ENCODE data around the gene HTRA1.

HTRA1 gene

GRCh38 chr10:122435212-122435827 is 26.0 kb upstream of the HTRA1 start:
- DNase-seq (ENCODE audit: low read depth), result peak; percentile 19
- TF ChIP-seq, protein P1, sequence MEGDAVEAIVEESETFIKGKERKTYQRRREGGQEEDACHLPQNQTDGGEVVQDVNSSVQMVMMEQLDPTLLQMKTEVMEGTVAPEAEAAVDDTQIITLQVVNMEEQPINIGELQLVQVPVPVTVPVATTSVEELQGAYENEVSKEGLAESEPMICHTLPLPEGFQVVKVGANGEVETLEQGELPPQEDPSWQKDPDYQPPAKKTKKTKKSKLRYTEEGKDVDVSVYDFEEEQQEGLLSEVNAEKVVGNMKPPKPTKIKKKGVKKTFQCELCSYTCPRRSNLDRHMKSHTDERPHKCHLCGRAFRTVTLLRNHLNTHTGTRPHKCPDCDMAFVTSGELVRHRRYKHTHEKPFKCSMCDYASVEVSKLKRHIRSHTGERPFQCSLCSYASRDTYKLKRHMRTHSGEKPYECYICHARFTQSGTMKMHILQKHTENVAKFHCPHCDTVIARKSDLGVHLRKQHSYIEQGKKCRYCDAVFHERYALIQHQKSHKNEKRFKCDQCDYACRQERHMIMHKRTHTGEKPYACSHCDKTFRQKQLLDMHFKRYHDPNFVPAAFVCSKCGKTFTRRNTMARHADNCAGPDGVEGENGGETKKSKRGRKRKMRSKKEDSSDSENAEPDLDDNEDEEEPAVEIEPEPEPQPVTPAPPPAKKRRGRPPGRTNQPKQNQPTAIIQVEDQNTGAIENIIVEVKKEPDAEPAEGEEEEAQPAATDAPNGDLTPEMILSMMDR (IDR thresholded peaks at IDR 0.05; ENCODE audit: control insufficient read depth, extremely low read depth, insufficient read depth), result peak; percentile 43
- H3K4me3 ChIP-seq (ENCODE audit: low read depth, low read length), result no peak overlapping the region

DNA sequence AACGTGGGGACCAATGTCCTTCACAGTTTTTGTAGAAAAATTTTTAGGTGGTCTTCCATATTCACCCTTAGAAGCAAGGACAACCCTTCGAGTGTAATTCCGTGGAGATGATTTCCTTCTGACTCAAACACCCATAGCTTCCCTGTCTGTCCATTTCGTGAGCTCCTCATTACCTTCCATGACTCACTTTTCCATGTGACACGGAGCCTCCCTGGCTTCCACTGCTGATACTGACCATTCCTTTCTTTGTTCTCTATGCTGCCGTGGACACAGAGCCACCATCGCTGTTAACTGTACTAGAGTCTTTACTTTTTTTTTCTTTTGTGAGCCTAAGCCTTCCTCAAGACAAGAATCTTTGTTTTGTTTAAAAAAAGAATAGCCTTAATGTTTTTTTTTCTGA is 19.4 kb upstream of the HTRA1 start:
- TF ChIP-seq, protein P1 (IDR thresholded peaks at IDR 0.05; ENCODE audit: control insufficient read depth, extremely low read depth, insufficient read depth), result no peak
- H3K4me3 ChIP-seq (ENCODE audit: low read depth, low read length), result no peak overlapping the region
- no peak for DNase-seq (ENCODE audit: low read depth)

GRCh38 chr10:122445469-122445868 is 15.9 kb upstream of the HTRA1 start:
- no peak for DNase-seq (ENCODE audit: low read depth)
- TF ChIP-seq, protein P1 (IDR thresholded peaks at IDR 0.05; ENCODE audit: control insufficient read depth, extremely low read depth, insufficient read depth), result no peak
- H3K4me3 ChIP-seq (ENCODE audit: low read depth, low read length), result no peak overlapping the region

GRCh38 chr10:122445904-122446303 is 15.4 kb upstream of the HTRA1 start:
- DNase-seq (ENCODE audit: low read depth), result no peak
- TF ChIP-seq, protein P1 (IDR thresholded peaks at IDR 0.05; ENCODE audit: control insufficient read depth, extremely low read depth, insufficient read depth), result no peak
- H3K4me3 ChIP-seq (ENCODE audit: low read depth, low read length), result no peak overlapping the region

DNA sequence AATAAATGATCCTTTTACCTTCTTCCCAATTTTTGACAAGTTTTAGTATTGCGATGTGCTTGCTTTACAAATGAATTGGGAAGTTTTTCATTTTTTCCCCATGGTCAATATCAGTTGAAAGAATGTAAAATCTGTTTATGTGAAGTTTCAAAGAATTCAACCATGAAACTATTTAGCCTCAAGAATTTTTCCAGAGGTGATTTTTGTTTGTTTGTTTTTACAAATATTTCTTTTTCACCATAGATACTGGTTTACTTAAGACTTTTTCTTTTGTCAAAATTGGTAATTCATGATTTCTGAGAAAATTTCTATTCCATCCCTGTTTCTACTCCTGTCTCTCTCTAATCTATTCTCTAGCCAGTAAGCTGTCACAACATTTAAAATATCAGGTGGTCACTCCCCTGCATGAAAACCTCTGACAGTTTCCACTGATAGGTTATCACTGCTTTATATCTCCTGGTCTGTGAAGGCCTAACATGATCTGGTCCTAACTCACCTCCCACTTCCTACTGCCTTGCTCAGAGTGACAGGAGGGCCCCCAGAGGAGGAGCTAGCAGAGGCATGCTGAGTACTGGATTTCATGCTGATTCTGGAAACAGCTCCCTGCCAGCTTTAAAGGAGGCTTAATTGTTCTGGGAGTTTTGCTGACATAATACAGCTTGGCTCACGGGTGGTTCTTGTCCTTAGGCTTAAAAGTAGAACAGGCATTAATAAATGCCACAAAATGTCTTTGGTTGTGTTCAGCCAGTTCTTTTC is 14.5 kb upstream of the HTRA1 start:
- DNase-seq (ENCODE audit: low read depth), result no peak
- H3K4me3 ChIP-seq (ENCODE audit: low read depth, low read length), result no peak overlapping the region
- TF ChIP-seq, protein P1 (IDR thresholded peaks at IDR 0.05; ENCODE audit: control insufficient read depth, extremely low read depth, insufficient read depth), result no peak

- H3K4me3 ChIP-seq (ENCODE audit: low read depth, low read length), result no peak overlapping the region
- TF ChIP-seq, protein P1 (IDR thresholded peaks at IDR 0.05; ENCODE audit: control insufficient read depth, extremely low read depth, insufficient read depth), result no peak
- no peak for DNase-seq (ENCODE audit: low read depth)
These were observed 12.8 kb upstream of the HTRA1 start for GRCh38 chr10:122448600-122448999.
